SIG-M5 treated with dmso at 0.1 percent for 504 hours (cell line): ENCODE data around the gene IARS2.
"Not testable (repeated sequence)": the region's sequence is repeated elsewhere in the genome, so short reads cannot be mapped to it uniquely, and the experiment has no call there.

Experiments
- DNase-seq: peaks from one replicate; lab custom pipeline; 2025; ENCODE audit not compliant: unreplicated experiment; lab: John Stamatoyannopoulos, UW

Gene IARS2

DNA sequence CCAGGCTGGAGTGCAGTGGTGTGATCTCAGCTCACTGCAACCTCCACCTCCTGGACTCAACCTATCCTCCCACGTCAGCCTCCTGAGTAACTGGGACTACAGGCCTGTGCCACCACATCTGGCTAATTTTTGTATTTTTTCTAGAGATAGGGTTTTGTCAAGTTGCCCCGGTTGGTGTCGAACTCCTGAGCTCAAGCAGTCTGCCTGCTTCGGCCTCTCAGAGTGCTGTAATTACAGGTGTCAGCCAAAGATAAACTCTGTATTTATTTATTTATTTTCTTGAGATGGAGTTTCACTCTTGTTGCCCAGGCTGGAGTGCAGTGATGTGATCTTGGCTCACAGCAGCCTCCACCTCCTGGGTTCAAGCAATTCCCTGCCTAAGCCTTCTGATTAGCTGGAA is 18.7 kb downstream of the IARS2 start:
- DNase-seq = not testable (repeated sequence)

DNA sequence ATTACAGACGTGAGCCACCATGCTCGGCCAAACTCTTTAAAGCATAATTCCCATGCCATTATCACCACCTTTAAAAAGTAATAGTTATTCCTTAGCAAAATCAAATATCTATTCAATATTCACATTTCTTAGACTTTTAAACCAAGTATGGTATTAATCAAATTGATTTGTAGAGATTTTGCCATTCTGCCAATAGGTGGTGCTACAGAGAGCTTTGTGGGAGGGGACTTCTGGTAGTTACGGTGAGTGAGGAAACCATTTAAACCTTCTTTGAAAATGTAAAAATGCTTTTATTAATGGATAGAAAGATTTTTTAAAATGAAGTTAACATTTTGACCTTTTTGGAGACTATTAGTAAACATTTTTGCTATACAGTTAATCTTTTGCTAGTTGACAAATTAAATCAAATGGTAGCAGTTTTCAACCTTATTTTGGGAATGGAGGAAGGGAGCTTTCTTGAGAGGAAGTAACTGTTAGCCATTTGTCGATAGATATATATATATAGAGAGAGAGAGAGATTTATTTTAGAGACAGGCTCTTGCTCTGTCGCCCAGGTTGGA is 19.3 kb downstream of the IARS2 start:
- DNase-seq = peak; percentile 42

DNA sequence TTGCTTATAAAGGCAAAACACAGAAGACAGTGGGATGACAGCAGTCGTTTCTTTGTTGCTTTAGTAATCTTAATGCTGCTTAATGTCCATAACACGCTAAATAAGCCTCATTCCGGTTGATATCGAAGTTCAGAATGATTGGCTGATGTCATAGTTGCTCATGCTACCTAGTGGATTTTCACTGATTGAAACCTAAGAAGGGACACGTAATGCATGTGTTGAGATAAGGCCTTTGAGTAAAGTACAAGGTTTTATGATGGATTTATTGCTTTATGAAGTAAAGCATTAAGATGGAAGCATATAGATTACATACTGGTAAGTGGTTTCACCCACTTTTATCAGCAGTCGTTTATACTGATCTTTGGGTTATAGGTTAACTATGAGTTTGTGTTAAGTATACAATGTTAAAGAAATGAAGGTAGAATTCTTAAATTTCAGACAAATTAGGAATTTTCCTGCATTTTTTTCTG is 25.1 kb downstream of the IARS2 start:
- DNase-seq = no peak

DNA sequence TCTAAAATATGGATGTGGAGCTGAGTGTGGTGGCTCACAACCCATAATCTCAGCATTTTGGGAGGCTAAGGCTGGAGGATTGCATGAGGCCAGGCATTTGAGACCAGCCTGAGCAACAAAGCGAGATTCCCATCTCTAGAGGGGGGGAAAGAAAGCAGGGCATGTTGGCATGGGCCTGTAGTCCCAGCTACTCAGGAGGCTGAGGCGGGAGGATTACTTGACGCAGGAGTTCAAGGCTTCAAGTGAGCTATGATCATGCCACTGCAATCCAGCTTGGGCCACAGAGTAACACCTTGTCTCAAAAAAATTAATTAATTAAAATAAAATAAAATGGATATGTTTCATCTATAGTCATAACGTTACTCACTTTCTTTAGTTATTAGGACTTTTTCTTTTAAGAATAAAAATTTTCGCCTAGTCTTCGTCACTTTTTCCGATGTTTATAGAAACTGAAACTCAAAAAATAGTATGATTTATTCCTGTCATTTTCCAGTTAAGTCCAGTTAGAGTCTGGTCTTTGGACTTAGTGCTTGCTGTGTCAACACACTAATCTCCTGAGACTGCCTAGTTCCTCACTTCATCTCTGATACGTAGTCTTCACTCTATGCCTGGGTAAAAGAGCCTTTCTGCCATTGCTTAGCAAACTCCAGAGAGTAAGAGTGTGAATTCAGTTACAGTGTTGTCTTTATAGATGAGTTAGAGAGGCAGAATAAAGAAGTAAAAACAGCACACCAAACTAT is 28.0 kb downstream of the IARS2 start:
- no peak for DNase-seq

DNA sequence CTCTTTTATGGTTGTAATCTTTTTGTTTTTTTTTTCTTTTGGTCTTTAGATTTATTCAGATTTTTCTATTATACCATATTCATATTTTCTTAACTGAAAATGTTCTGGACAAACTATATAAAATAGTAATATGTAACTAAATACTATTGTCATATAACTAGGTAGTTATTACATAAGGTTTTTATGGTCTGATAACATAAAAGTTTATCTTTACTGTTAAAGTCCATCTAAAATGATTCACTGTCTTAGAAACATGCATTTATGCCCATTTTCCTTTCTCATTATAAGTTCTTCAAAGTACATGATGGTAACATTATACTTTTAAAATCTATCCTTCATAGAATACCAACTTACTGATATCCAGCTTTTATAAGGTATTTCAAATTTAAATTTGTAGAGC is 29.1 kb downstream of the IARS2 start:
- no peak for DNase-seq

DNA sequence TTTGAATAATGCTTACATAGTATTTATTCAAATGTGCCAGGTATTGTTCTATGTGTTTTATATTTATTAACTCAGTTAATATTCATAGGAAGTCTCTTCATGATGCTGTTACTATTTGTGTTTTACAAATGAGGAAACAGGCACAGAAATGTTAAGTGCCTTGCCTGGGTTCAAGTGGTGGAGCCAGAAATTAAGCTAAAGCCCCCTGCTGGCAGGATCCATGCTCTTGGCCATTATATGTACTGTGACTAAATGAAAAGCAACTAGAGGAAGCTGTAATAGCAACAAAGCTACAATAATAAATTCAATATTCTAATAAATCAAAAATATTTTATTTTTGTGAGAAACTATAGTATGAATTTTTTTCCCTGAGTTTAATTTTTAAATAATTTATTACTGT is 30.0 kb downstream of the IARS2 start:
- peak; percentile 50 for DNase-seq

DNA sequence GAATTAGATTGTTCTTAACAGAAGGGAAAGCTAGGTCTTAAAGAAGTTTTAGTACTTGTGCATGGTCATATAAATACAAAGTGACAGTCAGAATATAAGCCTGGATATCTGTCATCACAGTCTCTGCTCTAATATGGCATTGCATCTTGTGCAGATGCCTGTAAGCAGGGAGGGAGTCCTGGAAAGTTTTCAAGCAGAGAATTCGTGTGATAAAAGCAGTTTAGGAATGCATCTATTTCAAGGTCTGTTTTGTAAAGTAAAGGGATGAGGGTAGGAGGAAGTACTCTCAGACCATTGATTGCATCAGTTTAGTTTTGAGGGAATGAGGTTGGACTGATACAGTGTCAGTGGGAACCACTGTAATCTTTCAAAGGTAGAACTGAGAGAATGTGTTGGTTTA is 30.6 kb downstream of the IARS2 start:
- peak; percentile 44 for DNase-seq

DNA sequence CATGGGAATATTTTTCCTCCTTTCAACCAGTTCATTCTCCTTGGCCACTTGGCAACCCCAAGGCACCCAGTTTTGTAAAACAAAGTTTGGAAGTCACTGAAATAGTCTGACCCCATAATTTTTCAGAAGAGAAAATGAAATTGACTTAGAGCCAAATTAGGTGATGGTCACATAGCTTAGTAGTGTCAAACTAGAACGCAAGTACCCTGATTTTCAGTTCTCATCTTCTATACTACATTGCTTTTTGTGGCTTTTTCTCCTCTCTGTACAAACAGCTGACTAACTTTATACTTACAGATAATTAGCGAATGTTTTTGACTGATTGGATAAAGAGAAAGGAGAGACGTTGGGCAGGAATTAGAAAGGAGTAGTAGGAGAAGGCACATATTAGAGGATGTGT is 33.1 kb downstream of the IARS2 start:
- DNase-seq = no peak

DNA sequence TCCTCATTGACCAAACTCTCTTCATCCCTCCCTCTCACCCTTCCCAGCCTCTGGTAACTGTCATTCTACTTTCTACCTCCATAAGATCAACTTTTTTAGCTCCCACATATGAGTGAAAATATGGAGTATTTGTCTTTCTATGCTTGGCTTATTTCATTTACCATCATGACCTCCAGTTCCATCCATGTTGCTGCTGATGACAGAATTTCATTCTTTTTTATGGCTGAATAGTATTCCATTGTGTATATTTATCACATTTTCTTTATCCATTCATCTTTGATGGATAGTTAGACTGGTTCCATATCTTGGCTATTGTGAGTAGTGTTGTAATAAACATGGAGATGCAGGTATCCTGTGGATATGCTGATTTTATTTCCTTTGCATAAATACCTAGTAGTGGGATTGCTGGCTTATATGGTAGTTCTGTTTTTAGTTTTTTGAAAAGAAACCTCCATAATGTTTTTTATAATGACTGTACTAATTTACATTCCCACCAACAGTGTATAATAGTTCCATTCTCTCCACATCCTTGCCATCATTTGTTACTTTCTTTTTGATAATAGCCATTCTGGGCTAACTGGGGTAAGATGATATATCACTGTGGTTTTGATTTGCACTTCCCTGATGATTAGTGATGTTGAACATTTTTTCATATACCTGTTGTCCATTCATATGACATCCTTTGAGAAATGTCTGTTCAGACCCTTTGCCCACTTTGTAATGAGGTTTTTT is 35.7 kb downstream of the IARS2 start:
- no peak for DNase-seq

DNA sequence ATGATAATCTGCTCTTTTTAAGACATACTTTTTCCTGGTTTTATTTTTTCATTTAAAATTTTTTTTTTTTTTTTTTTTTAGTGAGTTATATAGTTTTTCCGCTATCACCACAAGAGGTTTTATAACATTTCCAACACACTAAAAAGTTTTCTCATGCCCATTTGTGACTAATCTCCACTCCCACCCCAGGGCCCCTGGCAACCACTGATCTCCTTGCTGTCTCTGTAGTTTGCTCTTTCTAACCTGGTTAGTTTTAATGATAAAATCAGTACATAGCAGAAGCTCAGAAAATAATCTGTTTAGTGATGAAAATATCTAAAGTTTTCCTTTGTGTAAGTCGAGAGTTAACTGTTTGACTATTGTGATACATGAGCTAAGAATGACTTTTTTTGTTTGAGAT is 41.8 kb downstream of the IARS2 start:
- DNase-seq = no peak

DNA sequence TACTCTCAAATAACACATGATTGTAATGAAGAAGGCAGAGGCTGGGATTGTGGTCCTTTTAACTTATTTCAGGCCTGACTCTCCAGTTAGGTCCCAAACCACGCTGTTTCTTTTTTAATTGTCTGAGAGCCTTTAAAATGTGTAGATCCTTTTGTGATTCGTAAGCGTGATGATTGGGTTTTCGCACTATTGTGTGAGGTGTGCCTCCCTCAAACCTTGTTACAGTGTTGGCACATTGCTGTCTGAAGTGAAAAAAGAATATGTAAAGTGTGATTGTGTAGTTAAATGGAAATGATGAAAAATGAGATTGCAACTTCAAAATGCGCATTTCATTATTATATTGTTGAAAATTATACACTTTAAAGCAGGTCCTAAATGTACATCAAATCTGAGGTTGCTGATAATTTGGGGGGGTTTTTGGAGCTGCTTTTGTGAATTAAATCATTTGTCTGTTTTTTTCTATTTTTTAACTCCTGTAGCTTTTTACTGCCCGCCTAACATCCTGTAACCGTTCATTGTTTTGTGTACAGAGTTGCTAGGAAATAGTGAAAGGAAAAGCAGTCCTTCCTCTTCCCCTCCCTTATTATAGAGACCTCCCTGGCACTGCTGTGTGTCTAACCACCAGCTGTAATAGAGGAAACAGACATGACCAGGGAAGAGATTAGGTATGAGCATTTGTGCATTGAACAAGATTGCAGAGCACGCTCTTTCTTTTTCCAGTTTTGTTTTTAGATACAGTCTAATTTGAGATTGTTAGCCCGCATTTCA is 43.3 kb downstream of the IARS2 start:
- DNase-seq = peak; percentile 18

DNA sequence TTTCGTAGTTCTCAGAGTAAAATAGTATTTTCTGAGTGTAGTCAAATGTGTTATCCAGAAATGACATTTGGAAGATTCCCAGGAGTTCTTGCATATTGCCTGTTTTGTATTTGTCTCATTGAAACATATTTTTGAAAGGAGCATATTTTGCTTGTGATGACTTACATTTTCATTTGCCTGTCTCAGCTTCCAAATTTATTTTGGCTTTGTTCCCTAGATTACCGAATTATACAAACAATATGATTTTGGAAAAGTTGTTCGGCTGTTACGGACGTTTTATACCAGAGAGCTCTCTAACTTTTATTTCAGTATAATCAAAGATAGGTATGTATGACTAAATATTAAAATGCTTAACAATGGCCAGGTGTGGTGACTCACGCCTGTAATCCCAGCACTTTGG is 46.0 kb downstream of the IARS2 start:
- DNase-seq = no peak

DNA sequence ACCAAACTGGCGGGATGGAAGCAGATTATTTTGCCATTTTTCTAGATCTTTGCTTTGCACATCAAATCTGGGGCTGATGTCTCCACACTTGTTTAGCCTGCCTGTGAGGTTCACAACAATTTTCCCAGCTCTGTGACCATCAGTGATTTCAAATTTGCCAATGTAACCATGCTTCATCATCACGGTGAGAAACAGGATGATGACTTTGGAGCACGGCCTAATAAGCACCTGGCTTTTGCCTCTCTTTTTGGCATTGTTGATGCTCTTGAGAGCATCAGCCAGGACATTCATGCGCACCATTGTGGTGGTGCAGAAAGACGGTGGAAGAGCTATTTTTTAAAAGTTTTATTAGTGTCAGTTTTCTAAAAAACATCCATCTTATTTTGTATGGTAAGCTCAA is 50.1 kb downstream of the IARS2 start:
- no peak for DNase-seq

DNA sequence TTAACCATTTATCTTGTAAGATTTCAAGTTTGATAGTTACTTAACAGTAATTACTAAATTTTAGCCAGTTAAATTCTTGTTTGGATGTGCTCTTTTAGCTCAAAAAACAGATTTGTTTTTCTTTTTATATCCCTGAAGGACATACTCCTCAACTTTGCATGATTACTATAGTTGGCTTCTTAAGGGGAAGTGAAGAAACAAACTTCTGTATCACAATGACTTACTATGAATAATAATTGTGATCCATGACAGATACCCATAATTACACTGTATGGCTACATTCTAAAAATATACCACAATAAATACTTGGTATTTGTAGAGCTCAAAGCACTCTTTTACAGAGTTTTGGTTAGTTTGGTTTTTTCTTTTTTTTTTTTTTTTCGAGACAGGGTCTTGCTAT is 55.8 kb downstream of the IARS2 start:
- DNase-seq = no peak

DNA sequence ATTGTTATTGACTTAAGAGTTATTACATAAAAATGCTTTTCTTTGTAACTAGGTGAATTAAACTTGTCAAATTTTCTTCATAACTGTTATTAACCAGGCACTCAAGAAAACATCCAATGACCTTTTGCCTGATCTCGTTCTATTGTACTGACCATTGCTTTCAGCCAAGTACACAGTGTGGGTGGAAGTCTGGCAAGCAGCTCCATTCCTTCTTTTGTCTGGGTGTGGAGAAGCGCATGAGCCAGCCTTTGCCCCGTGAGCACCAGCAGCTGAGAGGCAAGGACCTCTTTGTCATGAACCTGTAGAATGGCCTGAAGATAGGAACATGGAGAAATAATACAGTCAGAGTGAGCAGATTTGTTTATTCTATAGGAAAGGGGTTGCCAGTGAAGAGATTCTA is 57.5 kb downstream of the IARS2 start:
- DNase-seq = no peak

DNA sequence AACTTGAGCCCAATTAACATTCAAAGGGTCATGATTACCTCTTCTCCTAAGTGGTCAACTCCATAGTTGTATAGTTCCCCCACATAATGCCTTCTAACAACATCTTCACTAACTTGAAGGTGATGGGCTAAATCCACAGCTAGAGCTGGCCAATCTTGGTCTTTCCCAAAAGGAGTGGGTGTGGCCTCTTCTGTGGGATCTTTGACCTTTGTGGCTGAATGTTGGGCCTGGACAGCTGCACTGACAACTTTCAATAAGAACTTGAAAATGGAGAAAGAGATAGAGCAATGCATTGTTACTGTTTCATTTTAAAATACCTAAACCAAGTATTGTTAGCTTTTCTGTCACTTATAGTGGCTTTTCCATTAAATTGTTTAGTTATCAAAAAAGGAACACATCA is 59.2 kb downstream of the IARS2 start:
- no peak for DNase-seq

DNA sequence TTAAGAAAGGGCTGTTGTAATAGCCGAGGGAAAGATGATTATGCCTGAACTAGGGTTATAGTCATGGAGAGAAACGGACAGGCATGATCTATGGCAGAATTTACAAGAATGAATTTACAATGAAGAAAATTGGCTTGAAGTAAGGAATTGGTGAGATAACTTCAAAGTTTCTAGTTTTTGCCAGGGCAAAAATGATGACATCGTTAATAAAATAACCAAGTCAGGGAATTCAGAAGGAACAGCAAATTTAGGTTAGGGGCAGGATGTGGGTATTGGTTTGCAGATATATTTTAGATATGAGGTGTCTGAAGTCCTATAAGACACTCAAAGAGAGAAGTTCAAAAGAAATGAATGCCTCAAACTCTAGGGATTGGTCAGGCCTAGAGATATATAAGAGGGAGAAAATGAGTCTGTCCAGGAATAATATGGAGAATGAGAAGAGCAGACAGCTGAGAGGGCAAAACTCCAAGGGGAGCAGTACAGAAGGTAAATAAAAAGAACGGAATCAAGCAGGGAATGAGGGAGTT is 62.8 kb downstream of the IARS2 start:
- no peak for DNase-seq

DNA sequence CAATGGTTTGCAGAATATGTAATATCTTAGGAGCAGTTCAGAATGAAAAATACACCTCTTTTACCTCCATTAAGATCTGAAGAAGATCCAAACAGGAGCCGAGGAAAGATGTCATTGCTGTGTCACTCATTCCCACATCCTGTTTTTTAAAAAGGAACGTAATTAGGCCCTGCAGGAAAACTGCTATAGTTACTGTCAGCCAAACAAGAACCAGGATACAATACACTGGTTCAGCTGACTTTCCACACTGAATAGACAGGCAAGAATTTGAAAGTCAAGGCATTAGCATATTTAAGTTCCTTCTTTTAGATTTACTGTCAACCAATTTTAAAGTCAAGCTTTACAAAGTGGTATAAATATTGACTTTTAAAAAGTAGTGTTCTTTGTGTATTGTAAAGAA is 63.8 kb downstream of the IARS2 start:
- DNase-seq = no peak

DNA sequence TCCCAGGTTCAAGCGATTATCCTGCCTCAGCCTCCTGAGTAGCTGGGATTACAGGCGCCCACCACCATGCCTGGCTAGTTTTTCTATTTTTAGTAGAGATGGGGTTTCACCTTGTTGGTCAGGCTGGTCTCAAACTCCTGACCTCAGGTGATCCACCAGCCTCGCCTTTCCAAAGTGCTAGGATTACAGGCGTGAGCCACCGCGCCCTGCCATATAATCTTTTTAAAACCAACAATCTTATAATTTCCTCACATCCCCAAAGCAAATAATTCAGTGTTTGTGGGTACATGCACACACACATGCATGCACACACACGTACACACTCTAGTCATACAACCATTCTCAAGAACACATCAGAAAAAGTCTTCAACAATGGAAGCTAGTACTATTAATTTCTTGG is 64.6 kb downstream of the IARS2 start:
- not testable (repeated sequence) for DNase-seq

DNA sequence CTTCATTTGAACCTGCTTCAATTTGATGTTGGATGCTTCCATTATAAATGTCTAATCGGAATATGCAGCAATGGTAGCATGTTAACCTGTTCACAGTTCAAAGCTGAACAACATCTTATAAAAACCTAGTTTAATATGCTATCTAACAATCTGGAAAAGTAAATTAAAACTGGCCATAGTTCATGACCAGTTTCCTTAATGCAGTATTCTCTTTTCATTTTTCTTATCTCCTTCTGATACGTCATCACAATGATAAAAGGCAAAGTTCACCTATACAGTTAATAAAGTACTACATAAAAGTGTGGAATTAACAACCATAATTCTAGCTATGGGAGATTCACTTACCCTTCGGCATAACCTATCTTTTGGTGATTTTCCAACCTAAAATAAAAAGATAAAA is 65.1 kb downstream of the IARS2 start:
- no peak for DNase-seq

DNA sequence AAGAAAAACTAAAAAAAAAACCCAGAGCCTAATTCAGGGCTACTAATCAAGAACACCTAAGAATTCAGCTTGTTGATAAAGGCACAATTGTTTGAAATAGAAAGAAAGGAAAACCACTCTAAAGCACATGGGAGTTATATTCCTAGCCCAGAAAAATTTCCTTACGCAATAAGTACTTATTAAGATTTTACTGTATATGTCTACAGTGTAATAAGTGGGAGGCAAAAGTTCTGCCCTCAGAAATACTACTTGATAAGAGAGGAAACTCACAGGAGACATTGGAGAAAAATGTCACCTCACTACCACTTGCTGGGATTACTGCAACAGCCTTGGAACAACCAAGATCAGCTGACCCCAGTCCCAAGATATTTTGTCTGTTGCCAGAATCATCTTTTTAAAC is 66.1 kb downstream of the IARS2 start:
- no peak for DNase-seq
